ENCODE measurements around the gene SLC20A1. TPM values are rescaled to one million over a fixed set of nuclear protein-coding genes. Genes with fewer than 3 reads are reported as not detected.

SLC20A1 gene
- total RNA-seq, 4 donors from 2014 or later: 9.5 to 25.4 (median 20.5) TPM

- Histone ChIP-seq H3K27me3 (no peaks in the 10 kb centered on the region), H3K36me3 (no peaks in the 10 kb centered on the region), H3K4me1 (no peaks in the 10 kb centered on the region), H3K4me3 (no peak overlapping the region), H3K27ac (no peak overlapping the region), H3K9me3 (no peaks in the 10 kb centered on the region)
- WGBS, 2 donors (ENCODE audit: low coverage in 1 of 2): 75 to 83% methylated on average over 3 of the region's 3 CpGs
- ATAC-seq: no peak
- TF ChIP-seq POLR2A (IDR thresholded peaks at IDR 0.05) (no peak), POLR2AphosphoS5 (IDR thresholded peaks at IDR 0.05) (no peak), EP300 (IDR thresholded peaks at IDR 0.05) (no peak), CTCF (IDR thresholded peaks at IDR 0.05) (no peak)
Observed at GRCh38 chr2:112698834-112699515, 53.2 kb downstream of the SLC20A1 start.

GRCh38 chr2:112699984-112700667 lies 54.4 kb downstream of the SLC20A1 start:
- H3K4me3 ChIP-seq: no peak overlapping the region
- ATAC-seq: no peak
- H3K27ac ChIP-seq: no peak overlapping the region
- H3K36me3 ChIP-seq: no peaks in the 10 kb centered on the region
- 42 to 58% methylated on average over 2 to 3 of the region's 3 CpGs for WGBS, 2 donors (ENCODE audit: low coverage in 1 of 2)
- H3K27me3 ChIP-seq: no peaks in the 10 kb centered on the region
- TF ChIP-seq POLR2AphosphoS5 (IDR thresholded peaks at IDR 0.05) (no peak), CTCF (IDR thresholded peaks at IDR 0.05) (no peak), POLR2A (IDR thresholded peaks at IDR 0.05) (no peak), EP300 (IDR thresholded peaks at IDR 0.05) (no peak)
- no peaks in the 10 kb centered on the region for H3K9me3 ChIP-seq
- no peaks in the 10 kb centered on the region for H3K4me1 ChIP-seq

GRCh38 chr2:112701052-112701451 lies 55.3 kb downstream of the SLC20A1 start:
- H3K9me3 ChIP-seq: no peaks in the 10 kb centered on the region
- no peak for ATAC-seq
- TF ChIP-seq POLR2AphosphoS5 (IDR thresholded peaks at IDR 0.05): no peak
- TF ChIP-seq POLR2A (IDR thresholded peaks at IDR 0.05): no peak
- TF ChIP-seq CTCF (IDR thresholded peaks at IDR 0.05): no peak
- no peak for TF ChIP-seq EP300 (IDR thresholded peaks at IDR 0.05)
- H3K27ac ChIP-seq: no peak overlapping the region
- H3K4me1 ChIP-seq: no peaks in the 10 kb centered on the region
- no peak overlapping the region for H3K4me3 ChIP-seq
- no peaks in the 10 kb centered on the region for H3K27me3 ChIP-seq
- no peaks in the 10 kb centered on the region for H3K36me3 ChIP-seq
- 53 to 82% methylated on average over 4 to 8 of the region's 8 CpGs for WGBS, 2 donors (ENCODE audit: low coverage in 1 of 2)

- no peak for ATAC-seq
- Histone ChIP-seq H3K36me3 (no peaks in the 10 kb centered on the region), H3K4me1 (no peaks in the 10 kb centered on the region), H3K27ac (no peak overlapping the region), H3K27me3 (no peaks in the 10 kb centered on the region), H3K9me3 (no peaks in the 10 kb centered on the region), H3K4me3 (no peak overlapping the region)
- 65 to 75% methylated on average over 2 of the region's 2 CpGs for WGBS, 2 donors (ENCODE audit: low coverage in 1 of 2)
- TF ChIP-seq POLR2AphosphoS5 (IDR thresholded peaks at IDR 0.05) (no peak), EP300 (IDR thresholded peaks at IDR 0.05) (no peak), CTCF (IDR thresholded peaks at IDR 0.05) (no peak), POLR2A (IDR thresholded peaks at IDR 0.05) (no peak)
Observed at GRCh38 chr2:112703684-112704083, 57.9 kb downstream of the SLC20A1 start.

- Histone ChIP-seq H3K4me1 (no peaks in the 10 kb centered on the region), H3K9me3 (no peaks in the 10 kb centered on the region), H3K36me3 (no peaks in the 10 kb centered on the region), H3K4me3 (no peak overlapping the region), H3K27me3 (peaks cover 4% of the 10 kb centered on the region), H3K27ac (no peak overlapping the region)
- ATAC-seq: no peak
- TF ChIP-seq POLR2A (IDR thresholded peaks at IDR 0.05) (no peak), EP300 (IDR thresholded peaks at IDR 0.05) (no peak), CTCF (IDR thresholded peaks at IDR 0.05) (no peak), POLR2AphosphoS5 (IDR thresholded peaks at IDR 0.05) (no peak)
- 91% methylated on average over 4 of the region's 4 CpGs; no CpG with 5 or more reads in 1 of the 2 donors for WGBS, 2 donors (ENCODE audit: low coverage in 1 of 2)
Observed at GRCh38 chr2:112705575-112705974, 59.8 kb downstream of the SLC20A1 start.

All from gastroesophageal sphincter (tissue), 4 donors.